GM08714 (cell line): ENCODE data around the gene LNX1.
"Not testable (repeated sequence)": the region's sequence is repeated elsewhere in the genome, so short reads cannot be mapped to it uniquely, and the experiment has no call there.

Experiments
- H3K4me3 ChIP-seq: fragments of 200-500 bp; sonication (Bioruptor generic); 2 replicates; pipeline ENCODE4 v1.5.1; 2014; ENCODE audit warnings: mild to moderate bottlenecking, low read length, inconsistent platforms
- ZNF274 ChIP-seq: IDR thresholded peaks from 2 replicates; pipeline ENCODE4 v1.6.1; 2012; ENCODE audit warnings: mild to moderate bottlenecking, low read depth, low read length

LNX1 gene

DNA sequence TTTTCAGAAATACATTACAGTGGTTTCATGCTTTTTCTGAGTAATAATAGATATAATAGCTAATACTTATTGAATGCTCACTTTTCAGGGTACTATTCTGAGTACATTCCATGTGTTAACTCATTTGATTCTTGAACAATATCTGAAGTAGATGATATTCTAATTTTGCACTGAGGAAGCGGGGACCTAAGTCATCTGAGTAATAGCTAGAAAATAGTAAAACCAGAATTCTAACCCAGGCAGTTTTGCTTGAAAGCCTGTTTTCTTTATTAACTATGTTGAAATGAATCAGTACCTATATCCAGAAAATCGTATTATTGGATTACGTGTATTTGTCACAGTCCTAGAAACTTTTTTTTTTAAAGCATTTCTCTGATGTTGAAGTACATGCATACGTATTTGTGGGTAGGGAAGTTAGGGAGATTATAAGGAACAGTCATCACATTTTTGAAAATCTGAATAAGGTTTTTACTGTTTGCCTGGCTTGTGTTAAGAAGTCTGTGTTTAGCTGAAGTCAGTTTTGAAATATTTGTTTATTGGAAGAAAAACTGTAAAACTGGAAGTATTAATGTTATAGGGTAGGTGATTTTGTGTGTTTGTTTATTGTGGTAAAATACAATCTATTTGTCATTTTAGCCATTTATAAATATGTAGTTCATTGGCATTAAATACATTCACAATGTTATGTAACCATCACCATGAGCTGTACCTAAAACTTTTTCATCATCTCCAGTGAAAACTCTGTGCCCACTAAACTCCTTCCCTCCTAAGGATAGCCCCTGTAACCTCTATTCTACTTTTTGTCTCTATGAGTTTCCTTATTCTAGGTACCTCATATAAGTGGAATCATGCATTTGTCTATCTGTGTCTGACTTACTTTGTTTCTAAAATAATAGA lies 158.5 kb downstream of the LNX1 start:
- no peak for TF ChIP-seq ZNF274
- H3K4me3 ChIP-seq = no peak overlapping the region

DNA sequence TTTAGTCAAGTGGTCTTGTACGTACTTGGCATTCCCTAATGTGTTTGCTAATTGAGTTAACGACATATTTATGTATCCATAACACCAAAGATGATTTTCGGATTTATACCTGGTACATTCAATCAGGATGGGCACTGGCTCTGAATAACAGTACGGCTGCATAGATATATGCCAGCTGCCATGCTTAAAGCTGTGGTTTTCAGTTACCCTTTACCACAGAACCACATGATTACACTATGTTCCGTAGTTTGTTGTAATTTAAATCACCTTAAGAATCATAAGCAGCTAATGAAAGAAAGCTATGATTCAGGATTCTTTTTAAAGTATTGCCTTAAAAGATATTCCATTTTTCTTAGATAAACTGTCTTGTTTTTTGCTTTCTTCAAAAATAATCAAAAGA lies 160.2 kb downstream of the LNX1 start:
- TF ChIP-seq ZNF274 = no peak

DNA sequence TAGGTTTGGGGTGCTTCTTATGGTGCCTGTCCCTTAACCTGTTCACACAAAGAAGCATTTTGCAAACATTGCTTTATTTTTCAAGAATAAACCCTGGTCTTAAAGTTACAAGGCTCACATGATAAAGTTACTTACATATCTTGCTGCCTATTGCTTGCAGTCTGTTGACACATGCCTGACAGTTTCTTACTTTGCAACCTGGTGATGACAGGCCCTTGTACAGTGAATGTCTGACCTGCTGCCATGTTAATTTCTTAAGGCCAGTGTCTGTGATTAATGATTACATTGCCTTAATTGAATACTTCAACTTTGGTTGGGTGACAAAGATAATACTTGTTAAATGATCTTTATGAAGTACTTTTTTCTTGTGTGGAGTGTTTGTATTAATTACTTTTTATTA lies 163.9 kb downstream of the LNX1 start:
- H3K4me3 ChIP-seq = no peak overlapping the region
- no peak for TF ChIP-seq ZNF274

More for the DNA sequence above, 160.2 kb downstream of the LNX1 start:
- H3K4me3 ChIP-seq = no peak overlapping the region

DNA sequence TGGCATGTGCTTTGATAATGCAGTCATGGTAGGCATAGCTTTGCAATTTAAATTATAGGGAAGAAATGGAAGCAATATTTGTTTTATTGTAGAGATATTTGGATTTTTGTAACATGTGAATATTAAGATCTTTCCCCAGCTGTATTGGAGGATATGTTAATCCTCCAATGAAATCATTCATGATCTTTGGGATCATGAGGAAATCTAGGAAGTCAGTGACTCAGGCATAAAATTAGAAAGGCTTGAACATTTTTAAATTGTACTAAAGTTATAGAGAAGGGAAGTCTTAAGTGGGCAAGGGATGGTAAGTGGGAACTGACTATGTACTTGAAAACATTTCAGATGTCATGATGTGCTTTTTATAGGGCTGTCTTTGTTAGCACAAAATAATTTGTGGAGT lies 167.0 kb downstream of the LNX1 start:
- no peak for TF ChIP-seq ZNF274

DNA sequence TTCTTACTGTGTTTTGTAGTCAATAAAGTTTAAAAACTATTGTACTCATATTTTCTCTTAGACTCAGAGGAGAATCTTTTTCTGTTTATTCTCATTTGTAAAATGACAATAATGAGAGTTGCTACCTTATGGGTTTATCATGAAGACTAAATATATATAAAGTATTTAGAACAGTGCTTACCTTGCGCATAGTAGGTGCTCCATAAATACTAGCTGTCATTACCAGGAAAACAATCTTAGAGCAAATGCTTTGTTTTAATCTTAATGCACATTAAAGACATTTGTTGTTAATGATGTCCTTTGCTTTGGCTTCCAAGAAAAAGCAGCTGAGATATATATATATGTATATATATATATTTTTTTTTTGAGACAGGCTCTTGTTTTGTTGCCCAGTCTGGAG lies 168.9 kb downstream of the LNX1 start:
- TF ChIP-seq ZNF274 = no peak

More for the DNA sequence above, 167.0 kb downstream of the LNX1 start:
- no peak overlapping the region for H3K4me3 ChIP-seq

DNA sequence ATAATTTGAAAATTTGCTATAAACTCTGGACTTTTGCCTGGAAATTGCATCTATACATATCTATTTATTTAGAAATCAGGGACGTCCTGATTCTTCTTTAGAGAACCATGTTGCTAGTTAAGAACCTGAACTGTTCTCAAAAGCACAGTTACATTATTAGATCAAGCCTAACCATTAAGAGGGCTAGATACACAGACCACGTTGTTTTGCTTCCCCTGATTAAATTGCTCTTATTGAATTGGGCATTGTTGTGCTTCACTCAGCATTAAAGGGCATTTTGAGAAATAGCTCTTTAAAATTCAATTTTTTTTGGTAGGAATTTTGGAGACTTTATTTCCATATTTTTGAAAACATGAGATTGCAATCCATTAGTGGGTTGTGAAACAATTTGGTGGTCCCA lies 169.5 kb downstream of the LNX1 start:
- no peak overlapping the region for H3K4me3 ChIP-seq
- no peak for TF ChIP-seq ZNF274

More for the DNA sequence above, 168.9 kb downstream of the LNX1 start:
- no peak overlapping the region for H3K4me3 ChIP-seq

DNA sequence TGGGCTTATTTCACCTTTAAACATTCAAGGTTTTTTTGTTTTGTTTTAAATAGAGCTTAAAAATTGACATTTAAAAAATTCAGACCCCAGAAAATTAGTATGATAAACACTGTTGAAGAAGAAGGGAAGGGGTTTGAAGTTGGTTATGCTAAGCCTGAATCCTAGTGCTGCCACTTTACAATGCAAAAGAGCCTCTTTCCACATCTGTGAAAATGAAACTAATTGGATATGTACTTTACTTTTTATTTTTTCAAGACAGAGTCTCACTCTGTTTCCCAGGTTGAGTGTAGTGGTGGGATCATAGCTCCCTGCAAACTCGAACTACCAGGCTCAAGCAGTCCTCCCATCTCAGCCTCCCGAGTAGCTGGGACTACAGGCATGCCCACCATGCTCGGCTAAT lies 172.1 kb downstream of the LNX1 start:
- no peak for TF ChIP-seq ZNF274
- no peak overlapping the region for H3K4me3 ChIP-seq

DNA sequence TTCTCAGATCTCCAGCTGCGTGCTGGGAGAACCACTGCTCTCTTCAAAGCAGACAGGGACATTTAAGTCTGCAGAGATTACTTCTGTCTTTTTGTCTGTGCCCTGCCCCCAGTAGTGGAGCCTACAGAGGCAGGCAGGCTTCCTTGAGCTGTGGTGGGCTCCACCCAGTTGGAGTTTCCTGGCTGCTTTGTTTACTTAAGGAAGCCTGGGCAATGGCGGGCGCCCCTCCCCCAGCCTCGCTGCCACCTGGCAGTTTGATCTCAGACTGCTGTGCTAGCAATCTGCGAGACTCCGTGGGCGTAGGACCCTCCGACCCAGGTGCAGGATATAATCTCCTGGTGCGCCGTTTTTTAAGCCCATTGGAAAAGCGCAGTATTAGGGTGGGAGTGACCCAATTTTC lies 181.8 kb downstream of the LNX1 start:
- H3K4me3 ChIP-seq = not testable (repeated sequence)
